AG04449 (cell line): Measurements from ENCODE around the gene WDR36.
"Not testable (repeated sequence)": the region's sequence is repeated elsewhere in the genome, so short reads cannot be mapped to it uniquely, and the experiment has no call there.

Experiments used
- CTCF ChIA-PET: fragments of 350-600 bp; formaldehyde crosslinking; extraction: SDS; loops from one replicate; lab custom pipeline; 2021; ENCODE audit warnings: antibody characterized with exemption; lab: Yijun Ruan, JAX
- POLR2A ChIA-PET: fragments of 400-600, 350-600 bp; formaldehyde crosslinking; extraction: SDS; loops from one replicate; lab custom pipeline; 2020; ENCODE audit warnings: antibody characterized with exemption, inconsistent platforms; lab: Yijun Ruan, JAX
- DNase-seq: peaks from one replicate; pipeline ENCODE4 v3.0.0-alpha.2; 2010; ENCODE audit warnings: low read depth, low spot score
- H3K4me3 ChIP-seq: 2 replicates; pipeline ENCODE4 v1.5.1; 2011; ENCODE audit warnings: low read depth, mild to moderate bottlenecking, control low read depth, low read length
- CTCF ChIP-seq: IDR thresholded peaks from one replicate; pipeline ENCODE4 v1.5.1; 2011; ENCODE audit warnings: mild to moderate bottlenecking, moderate library complexity, low read length, control low read depth, inconsistent platforms; ENCODE audit not compliant: insufficient read depth; ENCODE audit errors: missing control alignments

Gene WDR36

DNA sequence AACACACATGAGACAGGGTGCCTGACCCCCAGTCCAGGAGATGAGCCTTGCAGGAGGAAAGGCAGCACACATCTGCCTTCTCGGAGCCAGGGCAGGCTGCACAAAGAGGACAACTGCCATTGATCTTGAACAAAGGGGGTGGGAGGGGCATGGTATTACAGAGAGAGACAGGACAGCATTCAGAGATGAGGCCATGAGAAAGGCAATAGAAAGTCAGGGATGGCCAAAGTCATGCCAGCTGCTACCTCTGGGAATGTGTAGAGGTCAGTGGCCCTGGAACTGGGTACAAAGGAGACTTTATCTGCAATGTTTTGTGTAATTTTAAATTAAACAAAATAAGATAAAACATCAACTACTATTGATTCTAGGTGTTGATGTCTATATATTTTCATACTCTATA lies 43.2 kb downstream of the WDR36 start:
- POLR2A ChIA-PET = no interaction called here
- no peak overlapping the region for H3K4me3 ChIP-seq
- DNase-seq = no peak
- CTCF ChIA-PET = interaction anchor here (1.0 to 1.1 kb wide), 3 partner anchors 13 to 26 kb away, joined by 3 to 4 read pairs (median 3); no protein-coding TSS in a partner anchor
- no peak for TF ChIP-seq CTCF

GRCh38 chr5:111135946-111136345 lies 43.8 kb downstream of the WDR36 start:
- no peak for DNase-seq
- ChIA-PET CTCF (interaction anchor here (1.0 to 1.1 kb wide), 2 partner anchors 14 to 22 kb away, joined by 3 to 4 read pairs; no protein-coding TSS in a partner anchor), POLR2A (no interaction called here)
- no peak for TF ChIP-seq CTCF
- H3K4me3 ChIP-seq = no peak overlapping the region

- ChIA-PET CTCF (interaction anchor here (1.4 kb wide), 1 partner anchor 348 kb away, joined by 3 read pairs; no protein-coding TSS in a partner anchor), POLR2A (no interaction called here)
- DNase-seq = no peak
- H3K4me3 ChIP-seq = no peak overlapping the region
- no peak for TF ChIP-seq CTCF
These were observed 45.9 kb downstream of the WDR36 start for GRCh38 chr5:111138096-111138495.

GRCh38 chr5:111141471-111141870 lies 49.3 kb downstream of the WDR36 start:
- H3K4me3 ChIP-seq, DNase-seq, POLR2A ChIA-PET: not testable (repeated sequence)
- CTCF ChIA-PET = interaction anchor here (1.5 kb wide), 1 partner anchor 15 kb away, joined by 4 read pairs; no protein-coding TSS in a partner anchor

GRCh38 chr5:111142932-111143331 lies 50.8 kb downstream of the WDR36 start:
- H3K4me3 ChIP-seq = no peak overlapping the region
- ChIA-PET POLR2A (no interaction called here), CTCF (no interaction called here)
- DNase-seq = no peak
- TF ChIP-seq CTCF = no peak

DNA sequence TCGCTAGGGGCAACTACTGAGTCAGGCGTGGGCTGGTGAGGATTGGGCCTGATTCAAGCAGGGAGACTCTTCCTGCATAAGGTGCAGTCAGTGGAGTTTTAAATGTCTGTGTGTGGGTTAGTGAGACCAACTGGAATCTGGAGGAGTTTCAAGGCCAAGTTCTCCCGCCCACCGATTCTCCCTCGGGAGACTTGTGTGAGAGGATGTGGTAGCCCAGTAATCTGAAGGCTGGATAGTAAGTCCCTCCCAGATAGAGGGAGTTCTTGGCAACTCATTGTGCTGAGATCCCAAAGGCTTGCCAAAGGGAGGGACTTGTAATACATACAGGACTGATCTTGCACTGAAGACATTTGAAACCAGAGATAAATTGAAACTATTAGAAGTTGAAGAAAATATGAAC lies 51.8 kb downstream of the WDR36 start:
- TF ChIP-seq CTCF = no peak
- DNase-seq = peak; percentile 42
- no peak overlapping the region for H3K4me3 ChIP-seq
- POLR2A ChIA-PET = no interaction called here
- CTCF ChIA-PET = no interaction called here

DNA sequence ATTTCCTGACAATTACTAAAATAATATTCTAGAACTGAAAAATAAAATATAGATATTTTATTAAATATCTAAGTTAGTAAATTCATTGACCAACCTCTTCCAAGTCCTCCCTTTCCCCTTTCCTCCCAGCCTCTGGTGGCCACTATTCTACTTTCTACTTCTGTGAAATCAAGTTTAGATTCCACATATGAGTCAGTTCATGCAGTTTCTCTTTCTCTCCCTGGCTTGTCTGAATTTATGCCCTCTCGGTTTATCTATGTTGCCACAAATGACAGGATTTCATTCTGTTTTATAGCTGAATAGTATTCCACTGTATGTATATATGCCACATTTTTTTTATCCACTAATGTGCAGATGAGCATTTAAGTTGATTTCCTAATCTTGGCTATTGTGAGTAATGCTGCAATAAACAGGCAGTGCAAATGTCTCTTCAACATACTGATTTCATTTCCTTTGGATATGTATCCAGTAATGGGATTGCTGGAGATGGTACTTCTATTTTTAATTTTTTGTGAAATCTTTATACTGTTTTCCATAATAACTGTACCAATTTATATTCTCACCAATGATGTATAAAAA lies 52.3 kb downstream of the WDR36 start:
- CTCF ChIA-PET = no interaction called here
- POLR2A ChIA-PET = no interaction called here
- DNase-seq = no peak

More for the DNA sequence above, 52.3 kb downstream of the WDR36 start:
- no peak overlapping the region for H3K4me3 ChIP-seq
- TF ChIP-seq CTCF = no peak
